Activated T-helper 9 cell treated with anti-CD3 and anti-CD28 coated beads, Interleukin-2, amount 50 U/mL, for 16 hours (primary cell): ENCODE measurements around the gene ALKBH1.
A peak's percentile ranks its signal among the peaks of the same experiment; 100 is the strongest.
"Not testable (repeated sequence)": the region's sequence is repeated elsewhere in the genome, so short reads cannot be mapped to it uniquely, and the experiment has no call there.

Experiments
- DNase-seq: peaks from one replicate; pipeline ENCODE4 v3.0.0-alpha.2; 2020; ENCODE audit warnings: low read depth

ALKBH1 gene

GRCh38 chr14:77673193-77673592, 34.6 kb downstream of the ALKBH1 start:
- DNase-seq, result no peak

DNA sequence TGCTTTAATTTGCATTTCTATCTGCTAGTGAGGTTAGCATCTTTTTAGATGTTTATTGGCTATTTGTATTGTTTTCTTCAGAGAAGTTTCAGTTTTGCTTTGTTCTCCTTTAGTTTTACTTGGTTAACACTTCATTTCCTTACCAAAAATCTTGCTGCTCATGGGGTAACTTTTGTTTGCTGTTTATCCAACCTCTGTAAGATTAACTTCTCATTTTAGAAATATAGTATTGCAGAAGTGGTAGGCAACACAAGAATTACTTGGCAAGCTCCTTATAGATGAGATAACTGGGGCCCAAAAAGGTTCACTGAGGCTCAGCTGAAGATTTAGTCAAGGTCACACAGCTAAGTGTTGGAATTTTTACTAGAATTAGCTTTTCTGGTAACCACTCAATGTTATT, 40.5 kb downstream of the ALKBH1 start:
- no peak for DNase-seq

DNA sequence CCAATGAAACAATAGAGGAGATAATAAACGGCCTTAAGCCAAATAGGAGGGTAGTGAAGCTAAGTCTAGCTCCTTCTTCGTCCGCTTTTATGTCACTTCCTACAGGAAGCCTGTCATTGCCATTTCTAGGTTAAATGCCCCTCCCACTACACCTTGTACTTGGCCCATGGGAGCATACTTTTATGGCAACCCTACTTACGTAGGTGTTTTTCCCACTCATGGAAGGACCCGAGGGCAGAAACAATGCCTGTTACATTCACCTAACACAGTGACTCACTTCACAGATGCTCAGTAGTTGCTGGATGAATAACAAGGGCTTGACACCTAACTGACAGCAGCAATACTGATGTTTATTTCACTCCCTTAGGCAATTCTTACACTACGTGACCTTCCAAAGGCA, 44.5 kb downstream of the ALKBH1 start:
- no peak for DNase-seq

DNA sequence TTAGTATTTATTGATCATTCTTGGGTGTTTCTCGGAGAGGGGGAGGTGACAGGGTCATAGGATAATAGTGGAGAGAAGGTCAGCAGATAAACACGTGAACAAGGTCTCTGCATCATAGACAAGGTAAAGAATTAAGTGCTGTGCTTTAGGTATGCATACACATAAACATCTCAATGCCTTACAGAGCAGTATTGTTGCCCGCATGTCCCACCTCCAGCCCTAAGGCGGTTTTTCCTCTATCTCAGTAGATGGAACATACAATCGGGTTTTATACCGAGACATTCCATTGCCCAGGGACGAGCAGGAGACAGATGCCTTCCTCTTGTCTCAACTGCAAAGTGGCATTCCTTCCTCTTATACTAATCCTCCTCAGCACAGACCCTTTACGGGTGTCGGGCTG, 46.3 kb downstream of the ALKBH1 start:
- not testable (repeated sequence) for DNase-seq

DNA sequence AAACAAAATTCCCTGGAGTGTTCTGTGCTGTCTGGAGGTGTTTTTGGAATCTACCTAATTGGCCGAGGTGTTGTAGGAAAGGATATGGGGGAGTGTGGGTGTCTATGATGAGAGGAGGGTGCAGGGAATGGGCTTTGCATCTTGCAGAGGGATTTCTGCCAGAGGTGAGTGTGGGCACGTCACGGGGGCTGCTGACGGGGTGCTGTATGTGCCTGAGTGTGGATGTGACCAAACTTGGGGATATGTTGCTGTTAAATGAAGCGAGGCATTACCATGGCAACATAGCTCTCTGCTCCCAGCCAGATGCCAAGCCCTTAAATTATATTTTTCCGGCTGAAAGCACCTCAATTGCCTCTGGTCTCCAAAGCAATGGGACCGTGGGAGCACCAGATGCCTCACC, 47.1 kb downstream of the ALKBH1 start:
- no peak for DNase-seq

DNA sequence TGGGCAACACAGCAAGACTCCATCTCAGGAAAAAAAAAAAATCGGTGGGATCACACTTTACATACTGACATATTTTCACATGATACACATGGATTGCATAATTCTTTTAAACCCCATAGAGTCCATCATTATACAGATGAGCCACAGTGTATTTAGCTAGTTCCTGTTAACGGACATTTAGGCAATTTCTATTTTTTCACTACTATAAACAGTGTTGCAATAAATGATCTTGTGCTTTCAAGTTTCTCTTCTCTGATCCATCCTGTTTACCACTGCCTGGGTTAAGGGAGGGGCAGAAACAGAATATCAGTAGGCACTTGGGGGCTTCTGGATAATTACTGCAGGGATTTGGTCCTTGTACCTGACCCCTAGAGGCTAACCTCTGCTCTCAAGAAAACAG, 48.0 kb downstream of the ALKBH1 start:
- no peak for DNase-seq

DNA sequence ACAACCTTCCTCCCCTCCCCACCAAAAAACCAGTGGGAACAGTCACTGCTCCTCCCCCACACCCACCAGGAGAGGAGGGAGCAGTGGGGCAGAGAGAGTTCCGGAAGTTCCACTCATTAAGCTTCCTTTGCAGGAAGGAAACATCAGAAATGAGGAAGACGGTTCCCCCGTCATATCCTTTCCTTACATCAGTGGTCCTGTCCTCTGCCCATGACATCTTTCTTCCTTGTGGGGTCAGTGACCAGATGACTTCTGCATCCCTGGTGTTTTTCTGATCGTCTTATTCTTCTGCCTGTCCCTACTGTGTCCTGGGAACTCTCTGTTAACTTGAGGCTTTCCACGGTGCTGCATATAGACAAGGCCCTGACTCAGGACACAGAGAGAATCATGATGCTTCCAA, 50.5 kb downstream of the ALKBH1 start:
- no peak for DNase-seq

GRCh38 chr14:77654001-77654441, 53.8 kb downstream of the ALKBH1 start:
- no peak for DNase-seq

- DNase-seq, result no peak
These were observed 58.5 kb downstream of the ALKBH1 start for GRCh38 chr14:77649326-77649725.

GRCh38 chr14:77648520-77649200, 59.2 kb downstream of the ALKBH1 start:
- DNase-seq, result no peak

- no peak for DNase-seq
These were observed 60.0 kb downstream of the ALKBH1 start for GRCh38 chr14:77647853-77648252.

GRCh38 chr14:77646907-77647306, 60.9 kb downstream of the ALKBH1 start:
- no peak for DNase-seq

- no peak for DNase-seq
These were observed 62.1 kb downstream of the ALKBH1 start for GRCh38 chr14:77645520-77646230.

DNA sequence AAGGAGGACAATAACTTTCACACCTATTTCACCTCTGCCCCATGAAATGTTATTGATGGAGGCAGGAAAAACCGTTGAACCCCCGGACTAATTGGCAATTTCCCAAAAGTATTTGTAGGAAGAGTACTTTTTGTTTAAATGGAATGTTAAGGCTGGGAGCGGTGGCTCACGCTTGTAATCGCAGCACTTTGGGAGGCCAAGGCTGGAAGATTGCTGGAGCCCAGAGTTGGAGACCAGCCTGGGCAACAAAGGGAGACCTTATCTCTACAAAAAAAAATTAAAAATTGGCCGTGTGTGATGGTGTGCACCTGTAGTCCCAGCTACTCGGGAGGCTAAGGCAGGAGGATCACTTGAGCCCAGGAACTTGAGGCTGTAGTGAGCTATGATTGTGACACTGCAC, 65.4 kb downstream of the ALKBH1 start:
- no peak for DNase-seq

GRCh38 chr14:77641534-77642341, 66.1 kb downstream of the ALKBH1 start:
- DNase-seq, result peak; percentile 54

DNA sequence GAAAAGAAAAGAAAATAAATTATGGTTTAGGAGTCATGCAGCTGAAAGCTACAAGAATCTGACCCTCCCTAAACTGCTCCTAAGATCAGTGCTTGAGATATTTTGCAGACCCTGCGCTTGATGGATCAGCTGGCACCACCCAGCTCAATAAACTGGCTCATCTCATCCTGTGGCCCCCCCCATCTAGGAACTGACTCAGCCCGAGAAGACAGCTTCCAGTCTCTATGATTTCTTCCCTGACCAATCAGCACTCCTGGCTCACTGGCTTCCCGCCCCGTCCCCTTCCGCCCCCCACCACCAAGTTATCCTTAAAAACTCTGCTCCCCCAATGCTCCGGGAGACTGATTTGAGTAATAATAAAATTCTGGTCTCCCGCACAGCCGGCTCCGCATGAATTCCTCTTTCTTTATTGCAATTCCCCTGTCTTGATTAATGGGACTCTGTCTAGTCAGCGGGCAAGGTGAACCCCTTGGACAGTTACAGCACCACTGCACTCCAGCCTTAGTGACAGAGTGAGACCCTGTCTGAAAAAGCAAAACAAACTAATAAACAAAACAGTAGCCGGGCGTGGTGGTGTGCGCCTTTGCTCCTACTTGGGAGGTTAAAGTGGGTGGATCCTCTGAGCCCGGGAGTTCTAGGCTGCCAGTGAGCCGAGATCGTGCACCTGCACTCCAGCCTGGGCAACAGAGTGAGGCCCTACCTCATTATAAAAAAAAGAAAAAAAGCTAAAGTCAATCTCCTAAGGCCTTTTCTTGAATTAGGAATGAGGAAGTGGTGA, 66.9 kb downstream of the ALKBH1 start:
- DNase-seq, result no peak

- DNase-seq, result no peak
These were observed 69.1 kb downstream of the ALKBH1 start for GRCh38 chr14:77638771-77639171.

- DNase-seq, result not testable (repeated sequence)
These were observed 72.0 kb downstream of the ALKBH1 start for GRCh38 chr14:77635869-77636268.

- not testable (repeated sequence) for DNase-seq
These were observed 72.4 kb downstream of the ALKBH1 start for GRCh38 chr14:77635466-77635865.

DNA sequence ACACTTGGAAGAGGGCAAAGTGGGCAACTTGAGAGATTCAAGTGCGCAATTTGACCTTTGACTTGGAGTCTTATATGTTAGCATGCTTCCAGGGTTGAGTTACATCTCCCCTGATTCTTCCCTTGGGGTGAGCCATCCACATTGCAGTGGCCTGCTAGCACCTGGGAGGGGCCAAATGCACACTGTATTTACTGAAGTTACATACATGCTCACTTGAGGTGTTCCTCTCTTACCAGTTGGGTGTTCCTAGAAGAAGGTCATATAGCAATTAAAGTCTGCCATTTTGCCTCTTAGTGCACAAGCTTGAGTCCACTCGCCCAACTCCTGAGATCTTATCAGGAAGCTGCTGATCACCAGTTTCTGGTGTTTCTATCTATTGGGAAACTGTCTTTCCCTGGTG, 77.7 kb downstream of the ALKBH1 start:
- no peak for DNase-seq

DNA sequence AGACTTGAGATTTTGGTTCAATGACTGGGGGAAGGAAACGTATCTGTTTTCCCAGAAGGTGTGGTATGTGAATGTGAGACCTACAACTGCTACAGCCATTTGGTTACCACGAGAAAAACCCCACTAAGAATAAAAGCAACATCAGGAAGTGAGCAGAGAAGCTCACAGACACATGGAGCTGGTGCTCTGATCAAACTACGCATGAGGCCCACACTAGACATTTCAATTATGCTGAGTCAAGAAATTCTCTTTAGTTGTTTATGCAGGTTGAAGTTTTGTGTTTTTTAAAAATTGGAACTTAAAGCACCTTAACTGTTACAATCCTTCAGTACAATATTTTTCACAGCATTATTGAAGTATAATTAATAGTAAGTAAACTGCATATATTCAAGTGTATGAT, 82.5 kb downstream of the ALKBH1 start:
- DNase-seq, result no peak

DNA sequence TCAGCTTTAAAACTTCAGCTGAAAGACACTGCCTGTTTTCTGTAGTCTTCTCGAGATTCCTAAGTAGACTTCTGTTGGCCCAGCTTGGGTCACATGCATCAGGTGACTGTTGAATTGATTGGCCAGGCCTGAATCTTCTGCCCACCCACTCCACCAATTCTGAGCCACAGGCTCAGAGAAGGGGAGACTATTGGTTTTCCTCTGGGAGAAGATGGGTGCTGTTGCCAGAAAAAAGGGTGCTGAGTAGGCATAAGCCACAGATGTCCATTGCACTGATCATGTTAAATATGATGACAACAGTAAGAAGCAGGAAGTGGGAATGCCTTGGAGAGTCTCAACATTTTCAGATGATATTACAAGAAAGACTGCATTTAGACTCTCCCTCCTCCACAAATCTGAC, 84.6 kb downstream of the ALKBH1 start:
- no peak for DNase-seq
